Neural cell (in vitro differentiated cells): ENCODE data around the gene IQSEC1.

Experiments used
- EP300 ChIP-seq: fragments of 450-650 bp; conservative IDR thresholded peaks from 2 replicates; pipeline ENCODE4 v1.6.1; 2014; ENCODE audit warnings: antibody characterized with exemption, mild to moderate bottlenecking, moderate library complexity; ENCODE audit not compliant: poor library complexity, severe bottlenecking
- EZH2 ChIP-seq: fragments of 200-600, 300-800 bp; shearing (Covaris generic), sonication (generic); IDR thresholded peaks from 2 replicates; pipeline ENCODE4 v1.6.1; 2014; ENCODE audit warnings: antibody characterized with exemption, low read length, borderline replicate concordance, mild to moderate bottlenecking; ENCODE audit not compliant: insufficient read depth, poor library complexity, severe bottlenecking
- MXI1 ChIP-seq: fragments of 450-650 bp; conservative IDR thresholded peaks from 2 replicates; pipeline ENCODE4 v1.6.1; 2014; ENCODE audit warnings: antibody characterized with exemption, mild to moderate bottlenecking; ENCODE audit not compliant: poor library complexity, severe bottlenecking
- POLR2AphosphoS5 ChIP-seq: IDR thresholded peaks from 2 replicates; pipeline ENCODE4 v1.6.1; 2012
- RAD21 ChIP-seq: fragments of 450-650 bp; conservative IDR thresholded peaks from 2 replicates; pipeline ENCODE4 v1.6.1; 2014; ENCODE audit warnings: antibody characterized with exemption, mild to moderate bottlenecking, moderate library complexity
- REST ChIP-seq: IDR thresholded peaks from 2 replicates; pipeline ENCODE4 v1.6.1; 2012; ENCODE audit warnings: borderline replicate concordance
- TAF1 ChIP-seq: IDR thresholded peaks from 2 replicates; pipeline ENCODE4 v1.6.1; 2012; ENCODE audit warnings: low read depth
- TF ChIP-seq, protein P1 (sequence below): fragments of 450-650 bp; IDR thresholded peaks from 2 replicates; pipeline ENCODE4 v1.5.1; 2014; ENCODE audit warnings: antibody characterized with exemption, mild to moderate bottlenecking, moderate library complexity; ENCODE audit not compliant: poor library complexity, severe bottlenecking

GRCh38 chr3:13040361-13041074, 32.7 kb downstream of the IQSEC1 start:
- TF ChIP-seq, protein P1, sequence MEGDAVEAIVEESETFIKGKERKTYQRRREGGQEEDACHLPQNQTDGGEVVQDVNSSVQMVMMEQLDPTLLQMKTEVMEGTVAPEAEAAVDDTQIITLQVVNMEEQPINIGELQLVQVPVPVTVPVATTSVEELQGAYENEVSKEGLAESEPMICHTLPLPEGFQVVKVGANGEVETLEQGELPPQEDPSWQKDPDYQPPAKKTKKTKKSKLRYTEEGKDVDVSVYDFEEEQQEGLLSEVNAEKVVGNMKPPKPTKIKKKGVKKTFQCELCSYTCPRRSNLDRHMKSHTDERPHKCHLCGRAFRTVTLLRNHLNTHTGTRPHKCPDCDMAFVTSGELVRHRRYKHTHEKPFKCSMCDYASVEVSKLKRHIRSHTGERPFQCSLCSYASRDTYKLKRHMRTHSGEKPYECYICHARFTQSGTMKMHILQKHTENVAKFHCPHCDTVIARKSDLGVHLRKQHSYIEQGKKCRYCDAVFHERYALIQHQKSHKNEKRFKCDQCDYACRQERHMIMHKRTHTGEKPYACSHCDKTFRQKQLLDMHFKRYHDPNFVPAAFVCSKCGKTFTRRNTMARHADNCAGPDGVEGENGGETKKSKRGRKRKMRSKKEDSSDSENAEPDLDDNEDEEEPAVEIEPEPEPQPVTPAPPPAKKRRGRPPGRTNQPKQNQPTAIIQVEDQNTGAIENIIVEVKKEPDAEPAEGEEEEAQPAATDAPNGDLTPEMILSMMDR = no peak
- TF ChIP-seq EP300 = no peak
- no peak for TF ChIP-seq TAF1
- no peak for TF ChIP-seq MXI1
- TF ChIP-seq REST = no peak
- TF ChIP-seq EZH2 = no peak
- no peak for TF ChIP-seq RAD21
- no peak for TF ChIP-seq POLR2AphosphoS5
